LNCAP (cell line): Measurements from ENCODE around the gene SLC13A2.

Experiments used
- CTCF ChIP-seq: fragments of 450-650 bp; IDR thresholded peaks from 2 replicates; pipeline ENCODE4 v1.5.1; 2017; ENCODE audit warnings: mild to moderate bottlenecking

The SLC13A2 gene

GRCh38 chr17:28476076-28476865 is 2.8 kb downstream of the SLC13A2 start:
- no peak for TF ChIP-seq CTCF

- no peak for TF ChIP-seq CTCF
Measured at GRCh38 chr17:28477928-28478327, 4.5 kb downstream of the SLC13A2 start.

- TF ChIP-seq CTCF, result no peak
Measured at GRCh38 chr17:28478712-28479615, 5.5 kb downstream of the SLC13A2 start.

- no peak for TF ChIP-seq CTCF
Measured at GRCh38 chr17:28480278-28480677, 6.8 kb downstream of the SLC13A2 start.

GRCh38 chr17:28480799-28481571 is 7.5 kb downstream of the SLC13A2 start:
- no peak for TF ChIP-seq CTCF

GRCh38 chr17:28482551-28483199 is 9.2 kb downstream of the SLC13A2 start:
- TF ChIP-seq CTCF, result no peak

GRCh38 chr17:28484296-28484695 is 10.9 kb downstream of the SLC13A2 start:
- no peak for TF ChIP-seq CTCF
